Sigmoid colon (tissue), 7 donors: Measurements from ENCODE around the gene SNTG2. TPM values are rescaled to one million over a fixed set of nuclear protein-coding genes. Genes with fewer than 3 reads are reported as not detected.
A peak's percentile ranks its signal among the peaks of the same experiment; 100 is the strongest.

Experiments used
- DNase-seq: peaks from one replicate; pipeline ENCODE4 v3.0.0-alpha.2; 2019
- H3K27ac ChIP-seq, 4 donors: fragments of 200-600 bp; sonication (generic); one replicate each; pipeline ENCODE4 v1.5.1; 2016 to 2019; ENCODE audit warnings: mild to moderate bottlenecking in 1 of 4
- H3K27me3 ChIP-seq, 3 donors: fragments of 200-600 bp; sonication (generic); one replicate each; pipeline ENCODE4 v1.5.1; 2019; ENCODE audit warnings: mild to moderate bottlenecking in 1 of 3
- H3K36me3 ChIP-seq, 4 donors: fragments of 200-600 bp; sonication (generic); one replicate each; pipeline ENCODE4 v1.5.1; 2016 to 2019
- H3K4me1 ChIP-seq, 4 donors: fragments of 200-600 bp; sonication (generic); one replicate each; pipeline ENCODE4 v1.5.1; 2017 to 2019
- H3K4me3 ChIP-seq, 4 donors: fragments of 200-600 bp; sonication (generic); one replicate each; pipeline ENCODE4 v1.5.1; 2017 to 2019; ENCODE audit warnings: mild to moderate bottlenecking in 2 of 4, moderate library complexity in 1 of 4
- H3K9me3 ChIP-seq, 4 donors: fragments of 200-600 bp in 3 of 4; sonication (generic) in 3 of 4; one replicate each; pipeline versions ENCODE4 v1.5.1 to v1.6.1; 2013 to 2019
- EP300 ChIP-seq, 4 donors: sonication (generic); formaldehyde crosslinking; IDR thresholded peaks; one replicate each; pipeline ENCODE4 v1.6.1; 2017; ENCODE audit warnings: antibody characterized with exemption in 4 of 4
- POLR2A ChIP-seq, 2 donors: fragments of 450-650 bp; IDR thresholded peaks; one replicate each; pipeline ENCODE4 v1.6.1; 2016; ENCODE audit warnings: antibody characterized with exemption in 2 of 2, mild to moderate bottlenecking in 2 of 2, moderate library complexity in 2 of 2
- POLR2AphosphoS5 ChIP-seq, 4 donors: sonication (generic); formaldehyde crosslinking; IDR thresholded peaks; one replicate each; pipeline ENCODE4 v1.6.1; 2017; ENCODE audit warnings: antibody characterized with exemption in 4 of 4
- WGBS, 2 donors: extraction: QIAGEN DNeasy Blood & Tissue Kit; methylation state at CpG; one replicate each; pipeline ENCODE4 v1.1.7; 2013; 5-methylcytosine and 5-hydroxymethylcytosine counted together
- intact Hi-C: fragments of 100-400 bp; cut with DNase I; formaldehyde crosslinking; loops from one replicate; pipeline ENCODE4 v1.15.1; 2023
- polyA plus RNA-seq, 3 donors: library from polyadenylated mRNA; stranded (reverse); fragments of 200-250 nt; gene quantifications; one replicate each; pipeline ENCODE4 v1.2.3, GENCODE V29; 2013
- total RNA-seq, 4 donors: library from RNA; depleted of rRNA; stranded (reverse); fragments of >200 nt; gene quantifications; one replicate each; pipeline ENCODE4 v1.1.0, GENCODE V29; 2016
- TF ChIP-seq, protein P1 (sequence below), 4 experiments: fragments of 450-650 bp in 3 of 4; fragments of 200-600 bp in 1 of 4; IDR thresholded peaks; one replicate each; pipeline ENCODE4 v1.5.1; 2016 to 2019; ENCODE audit warnings: antibody characterized with exemption in 4 of 4, mild to moderate bottlenecking in 3 of 4, moderate library complexity in 2 of 4
- donor health status: healthy with polysubstance abuse.
- donor health status: Bipolar disorder and iron deficiency.
- donor health status: healthy.

Gene SNTG2
- total and polyA plus RNA-seq, 7 donors = 0.60 to 5.2 (median 1.9) TPM; not detected in 1

DNA sequence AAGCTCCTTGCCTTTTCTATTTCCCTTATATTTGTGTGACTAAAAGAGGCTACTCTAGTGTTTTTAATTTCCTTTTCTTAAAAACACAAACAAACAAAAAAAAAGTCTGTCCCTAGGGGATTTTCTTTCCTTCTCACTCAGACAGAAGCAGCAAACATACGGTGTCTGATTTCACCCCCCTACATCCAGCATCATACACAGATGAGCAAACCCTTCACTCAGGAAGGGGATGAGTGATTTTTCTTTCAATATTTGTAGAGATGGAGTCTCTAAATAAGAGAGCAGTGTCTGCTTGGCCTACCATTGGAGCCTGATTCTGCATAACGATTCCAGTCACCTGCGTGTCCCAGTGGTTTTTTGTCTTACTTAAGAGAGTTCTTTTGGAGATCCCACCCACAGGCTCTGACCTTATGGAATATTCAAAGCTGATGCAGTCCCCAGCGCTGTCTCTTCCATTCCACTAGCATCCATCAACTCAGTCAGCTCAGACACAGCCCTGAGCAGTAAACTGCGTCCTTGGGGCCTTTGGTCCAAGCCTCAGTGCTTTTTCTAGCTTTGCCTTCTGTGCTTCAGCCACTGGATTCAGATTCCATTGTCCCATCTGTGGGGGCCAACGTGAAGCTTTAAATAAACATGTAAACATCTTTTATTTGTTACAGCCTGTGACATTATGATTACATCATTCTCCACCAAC is 410.1 kb downstream of the SNTG2 start:
- no peak overlapping the region for H3K27ac ChIP-seq
- intact Hi-C loops = no loop called here
- WGBS, 2 donors = 68 to 81% methylated on average over 6 of the region's 6 CpGs
- H3K36me3 ChIP-seq = no peaks in the 10 kb centered on the region
- no peaks in the 10 kb centered on the region for H3K9me3 ChIP-seq
- no peaks in the 10 kb centered on the region for H3K4me1 ChIP-seq
- no peak overlapping the region for H3K4me3 ChIP-seq
- no peaks in the 10 kb centered on the region for H3K27me3 ChIP-seq
- no peak for DNase-seq
- TF ChIP-seq POLR2AphosphoS5 (IDR thresholded peaks at IDR 0.05) = no peak
- TF ChIP-seq, protein P1, sequence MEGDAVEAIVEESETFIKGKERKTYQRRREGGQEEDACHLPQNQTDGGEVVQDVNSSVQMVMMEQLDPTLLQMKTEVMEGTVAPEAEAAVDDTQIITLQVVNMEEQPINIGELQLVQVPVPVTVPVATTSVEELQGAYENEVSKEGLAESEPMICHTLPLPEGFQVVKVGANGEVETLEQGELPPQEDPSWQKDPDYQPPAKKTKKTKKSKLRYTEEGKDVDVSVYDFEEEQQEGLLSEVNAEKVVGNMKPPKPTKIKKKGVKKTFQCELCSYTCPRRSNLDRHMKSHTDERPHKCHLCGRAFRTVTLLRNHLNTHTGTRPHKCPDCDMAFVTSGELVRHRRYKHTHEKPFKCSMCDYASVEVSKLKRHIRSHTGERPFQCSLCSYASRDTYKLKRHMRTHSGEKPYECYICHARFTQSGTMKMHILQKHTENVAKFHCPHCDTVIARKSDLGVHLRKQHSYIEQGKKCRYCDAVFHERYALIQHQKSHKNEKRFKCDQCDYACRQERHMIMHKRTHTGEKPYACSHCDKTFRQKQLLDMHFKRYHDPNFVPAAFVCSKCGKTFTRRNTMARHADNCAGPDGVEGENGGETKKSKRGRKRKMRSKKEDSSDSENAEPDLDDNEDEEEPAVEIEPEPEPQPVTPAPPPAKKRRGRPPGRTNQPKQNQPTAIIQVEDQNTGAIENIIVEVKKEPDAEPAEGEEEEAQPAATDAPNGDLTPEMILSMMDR (IDR thresholded peaks at IDR 0.05) = no peak
- TF ChIP-seq EP300 (IDR thresholded peaks at IDR 0.05) = no peak
- TF ChIP-seq POLR2A (IDR thresholded peaks at IDR 0.05) = no peak

GRCh38 chr2:1363367-1363766 is 412.7 kb downstream of the SNTG2 start:
- no peaks in the 10 kb centered on the region for H3K36me3 ChIP-seq
- 90 to 91% methylated on average over 2 of the region's 2 CpGs for WGBS, 2 donors
- no peaks in the 10 kb centered on the region for H3K27me3 ChIP-seq
- DNase-seq = no peak
- H3K4me3 ChIP-seq = no peak overlapping the region
- no peak overlapping the region for H3K27ac ChIP-seq
- H3K4me1 ChIP-seq = no peaks in the 10 kb centered on the region
- intact Hi-C loops = no loop called here
- TF ChIP-seq, protein P1 (IDR thresholded peaks at IDR 0.05) = no peak
- TF ChIP-seq EP300 (IDR thresholded peaks at IDR 0.05) (no peak), POLR2AphosphoS5 (IDR thresholded peaks at IDR 0.05) (no peak), POLR2A (IDR thresholded peaks at IDR 0.05) (no peak)
- no peaks in the 10 kb centered on the region for H3K9me3 ChIP-seq

GRCh38 chr2:1366546-1367134 is 416.0 kb downstream of the SNTG2 start:
- DNase-seq = peak; percentile 77
- Histone ChIP-seq H3K9me3 (no peaks in the 10 kb centered on the region), H3K27me3 (no peaks in the 10 kb centered on the region), H3K4me1 (no peaks in the 10 kb centered on the region), H3K27ac (no peak overlapping the region), H3K36me3 (no peaks in the 10 kb centered on the region), H3K4me3 (no peak overlapping the region)
- no peak for TF ChIP-seq POLR2A (IDR thresholded peaks at IDR 0.05)
- TF ChIP-seq POLR2AphosphoS5 (IDR thresholded peaks at IDR 0.05) = no peak
- no peak for TF ChIP-seq EP300 (IDR thresholded peaks at IDR 0.05)
- TF ChIP-seq, protein P1 (IDR thresholded peaks at IDR 0.05) = no peak
- WGBS, 2 donors = 67 to 68% methylated on average over 20 of the region's 20 CpGs
- intact Hi-C loops = no loop called here

GRCh38 chr2:1367601-1368000 is 417.0 kb downstream of the SNTG2 start:
- H3K36me3 ChIP-seq = no peaks in the 10 kb centered on the region
- no peak overlapping the region for H3K27ac ChIP-seq
- H3K9me3 ChIP-seq = no peaks in the 10 kb centered on the region
- no peaks in the 10 kb centered on the region for H3K4me1 ChIP-seq
- H3K4me3 ChIP-seq = no peak overlapping the region
- TF ChIP-seq, protein P1 (IDR thresholded peaks at IDR 0.05) = no peak
- TF ChIP-seq POLR2A (IDR thresholded peaks at IDR 0.05) = no peak
- no peak for DNase-seq
- H3K27me3 ChIP-seq = no peaks in the 10 kb centered on the region
- intact Hi-C loops = no loop called here
- WGBS, 2 donors = 65 to 76% methylated on average over 9 of the region's 9 CpGs
